ENCODE results near the gene KRTAP10-2. TPM values are rescaled to one million over a fixed set of nuclear protein-coding genes. Genes with fewer than 3 reads are reported as not detected.

The KRTAP10-2 gene
- polyA plus RNA-seq, 1 donor (not counting 4 experiments of a cell fraction or from before 2014, with no cell fraction given) = not detected

GRCh38 chr21:44518686-44519085, 32.6 kb downstream of the KRTAP10-2 start:
- H4K20me1 ChIP-seq (ENCODE audit: control insufficient read depth, extremely low read depth, insufficient read depth, low read length) = no peaks in the 10 kb centered on the region
- H3K4me3 ChIP-seq (ENCODE audit: control insufficient read depth in 2 of 3, extremely low read depth in 1 of 3, insufficient read depth in 2 of 3, low read depth in 1 of 3, low read length in 3 of 3) = no peak overlapping the region
- H3K4me1 ChIP-seq (ENCODE audit: control insufficient read depth, extremely low read depth, insufficient read depth, low read length) = no peaks in the 10 kb centered on the region
- H3K4me2 ChIP-seq (ENCODE audit: control insufficient read depth, extremely low read depth, insufficient read depth, low read depth, low read length) = no peak overlapping the region
- FAIRE-seq (no peak), DNase-seq (ENCODE audit: low read depth, low spot score) (no peak)
- no peak overlapping the region for H3K9ac ChIP-seq (ENCODE audit: control insufficient read depth, extremely low read depth, insufficient read depth, low read length)
- TF ChIP-seq EZH2 (IDR thresholded peaks at IDR 0.05; ENCODE audit: low read length) = no peak
- no peaks in the 10 kb centered on the region for H3K79me2 ChIP-seq (ENCODE audit: control insufficient read depth, insufficient read depth, low read length)
- no peaks in the 10 kb centered on the region for H3K36me3 ChIP-seq (ENCODE audit: control insufficient read depth in 2 of 2, extremely low read depth in 1 of 2, insufficient read depth in 2 of 2, low read length in 2 of 2)
- peaks cover 10% of the 10 kb centered on the region for H3K9me3 ChIP-seq (ENCODE audit: control insufficient read depth, low read depth, low read length)
- H3K9me1 ChIP-seq (ENCODE audit: control insufficient read depth, extremely low read depth, insufficient read depth, low read length) = no peaks in the 10 kb centered on the region
- no peak overlapping the region for H3K27ac ChIP-seq (ENCODE audit: control insufficient read depth, insufficient read depth, low read length)
- H2AFZ ChIP-seq (ENCODE audit: control insufficient read depth, low read length) = no peak overlapping the region
- dilution Hi-C loops (cut with MboI; ENCODE audit: extremely low pct_ligation_motif_present, low sequenced_read_pairs) = no loop called here
- no peaks in the 10 kb centered on the region for H3K27me3 ChIP-seq (ENCODE audit: control insufficient read depth, extremely low read depth, insufficient read depth, low read length)

GRCh38 chr21:44517175-44517899, 34.0 kb downstream of the KRTAP10-2 start:
- Histone ChIP-seq H3K27ac (ENCODE audit: control insufficient read depth, insufficient read depth, low read length) (no peak overlapping the region), H3K4me2 (ENCODE audit: control insufficient read depth, extremely low read depth, insufficient read depth, low read depth, low read length) (no peak overlapping the region), H3K9me3 (ENCODE audit: control insufficient read depth, low read depth, low read length) (no peaks in the 10 kb centered on the region), H3K79me2 (ENCODE audit: control insufficient read depth, insufficient read depth, low read length) (no peaks in the 10 kb centered on the region), H3K4me1 (ENCODE audit: control insufficient read depth, extremely low read depth, insufficient read depth, low read length) (no peaks in the 10 kb centered on the region), H3K36me3 (ENCODE audit: control insufficient read depth in 2 of 2, extremely low read depth in 1 of 2, insufficient read depth in 2 of 2, low read length in 2 of 2) (no peaks in the 10 kb centered on the region), H3K27me3 (ENCODE audit: control insufficient read depth, extremely low read depth, insufficient read depth, low read length) (peaks cover 4% of the 10 kb centered on the region), H3K9ac (ENCODE audit: control insufficient read depth, extremely low read depth, insufficient read depth, low read length) (no peak overlapping the region), H3K4me3 (ENCODE audit: control insufficient read depth in 2 of 3, extremely low read depth in 1 of 3, insufficient read depth in 2 of 3, low read depth in 1 of 3, low read length in 3 of 3) (no peak overlapping the region), H4K20me1 (ENCODE audit: control insufficient read depth, extremely low read depth, insufficient read depth, low read length) (no peaks in the 10 kb centered on the region), H3K9me1 (ENCODE audit: control insufficient read depth, extremely low read depth, insufficient read depth, low read length) (no peaks in the 10 kb centered on the region), H2AFZ (ENCODE audit: control insufficient read depth, low read length) (no peak overlapping the region)
- dilution Hi-C loops (cut with MboI; ENCODE audit: extremely low pct_ligation_motif_present, low sequenced_read_pairs) = no loop called here
- TF ChIP-seq EZH2 (IDR thresholded peaks at IDR 0.05; ENCODE audit: low read length) (no peak), CTCF (optimal IDR thresholded peaks at IDR 0.05 in 1 of 3, IDR thresholded peaks at IDR 0.05 in 1 of 3, conservative IDR thresholded peaks at IDR 0.05 in 1 of 3; ENCODE audit: extremely low read depth in 1 of 3, insufficient read depth in 2 of 3, low read length in 3 of 3) (no peak)
- DNase-seq (ENCODE audit: low read depth, low spot score) = no peak
- FAIRE-seq = no peak

GRCh38 chr21:44516828-44517174, 34.5 kb downstream of the KRTAP10-2 start:
- FAIRE-seq (no peak), DNase-seq (ENCODE audit: low read depth, low spot score) (no peak)
- H3K27me3 ChIP-seq (ENCODE audit: control insufficient read depth, extremely low read depth, insufficient read depth, low read length) = peaks cover 6% of the 10 kb centered on the region
- no peak overlapping the region for H2AFZ ChIP-seq (ENCODE audit: control insufficient read depth, low read length)
- no peaks in the 10 kb centered on the region for H3K9me3 ChIP-seq (ENCODE audit: control insufficient read depth, low read depth, low read length)
- no peaks in the 10 kb centered on the region for H4K20me1 ChIP-seq (ENCODE audit: control insufficient read depth, extremely low read depth, insufficient read depth, low read length)
- no peaks in the 10 kb centered on the region for H3K79me2 ChIP-seq (ENCODE audit: control insufficient read depth, insufficient read depth, low read length)
- TF ChIP-seq CTCF (optimal IDR thresholded peaks at IDR 0.05 in 1 of 3, IDR thresholded peaks at IDR 0.05 in 1 of 3, conservative IDR thresholded peaks at IDR 0.05 in 1 of 3; ENCODE audit: extremely low read depth in 1 of 3, insufficient read depth in 2 of 3, low read length in 3 of 3) (no peak), EZH2 (IDR thresholded peaks at IDR 0.05; ENCODE audit: low read length) (no peak)
- no peak overlapping the region for H3K9ac ChIP-seq (ENCODE audit: control insufficient read depth, extremely low read depth, insufficient read depth, low read length)
- dilution Hi-C loops (cut with MboI; ENCODE audit: extremely low pct_ligation_motif_present, low sequenced_read_pairs) = no loop called here
- H3K9me1 ChIP-seq (ENCODE audit: control insufficient read depth, extremely low read depth, insufficient read depth, low read length) = no peaks in the 10 kb centered on the region
- no peaks in the 10 kb centered on the region for H3K4me1 ChIP-seq (ENCODE audit: control insufficient read depth, extremely low read depth, insufficient read depth, low read length)
- no peak overlapping the region for H3K27ac ChIP-seq (ENCODE audit: control insufficient read depth, insufficient read depth, low read length)
- H3K4me2 ChIP-seq (ENCODE audit: control insufficient read depth, extremely low read depth, insufficient read depth, low read depth, low read length) = no peak overlapping the region
- no peak overlapping the region for H3K4me3 ChIP-seq (ENCODE audit: control insufficient read depth in 2 of 3, extremely low read depth in 1 of 3, insufficient read depth in 2 of 3, low read depth in 1 of 3, low read length in 3 of 3)
- no peaks in the 10 kb centered on the region for H3K36me3 ChIP-seq (ENCODE audit: control insufficient read depth in 2 of 2, extremely low read depth in 1 of 2, insufficient read depth in 2 of 2, low read length in 2 of 2)
